Measurements from ENCODE around the gene MOB2.

- TF ChIP-seq POLR2AphosphoS5 (IDR thresholded peaks at IDR 0.05) (no peak), POLR2A (IDR thresholded peaks at IDR 0.05) (no peak)
Measured at GRCh38 chr11:1444823-1445422, 41.7 kb downstream of the MOB2 start.

Measured in breast epithelium (tissue), 3 donors.